Body of pancreas (tissue), 4 donors: ENCODE measurements around the gene MAP3K4.

ENCODE experiments used
- CTCF ChIP-seq, 7 experiments: fragments of 450-650 bp in 4 of 7; fragments of 200-600 bp in 3 of 7; sonication (generic) in 3 of 7; IDR thresholded peaks; one replicate each; pipeline ENCODE4 v1.5.1; 2016 to 2019; ENCODE audit warnings: antibody characterized with exemption in 7 of 7
- POLR2A ChIP-seq, 3 donors: fragments of 450-650 bp; IDR thresholded peaks; one replicate each; pipeline ENCODE4 v1.6.1; 2016; ENCODE audit warnings: antibody characterized with exemption in 3 of 3, mild to moderate bottlenecking in 2 of 3

GRCh38 chr6:161041274-161041673 is 49.7 kb downstream of the MAP3K4 start:
- TF ChIP-seq CTCF (IDR thresholded peaks at IDR 0.05): no peak
- TF ChIP-seq POLR2A (IDR thresholded peaks at IDR 0.05): no peak
